Measurements from ENCODE around the gene DPT. TPM values are rescaled to one million over a fixed set of nuclear protein-coding genes. Genes with fewer than 3 reads are reported as not detected.

DPT gene
- total RNA-seq, 1 experiment from 2014 or later: not detected

GRCh38 chr1:168676029-168676812, 52.8 kb downstream of the DPT start:
- TF ChIP-seq EZH2 (IDR thresholded peaks at IDR 0.05; ENCODE audit: low read depth): no peak
- no peak for TF ChIP-seq CTCF (conservative IDR thresholded peaks at IDR 0.05)
- BruUV-seq (replicated peaks): no TSS peak
- Histone ChIP-seq H3K4me1 (replicated peaks; ENCODE audit: insufficient read depth) (no peaks in the 10 kb centered on the region), H3K9me3 (ENCODE audit: insufficient read depth, low read depth) (no peaks in the 10 kb centered on the region), H3K9me2 (ENCODE audit: insufficient read depth) (no peaks in the 10 kb centered on the region), H4K20me1 (ENCODE audit: insufficient read depth) (no peaks in the 10 kb centered on the region), H3K79me2 (ENCODE audit: low read depth) (no peaks in the 10 kb centered on the region), H2AFZ (no peak overlapping the region), H3K4me3 (no peak overlapping the region), H3K36me3 (ENCODE audit: low read depth) (no peaks in the 10 kb centered on the region), H3K4me2 (no peak overlapping the region), H3F3A (ENCODE audit: insufficient read depth, low read depth) (no peaks in the 10 kb centered on the region), H3K27ac (no peak overlapping the region), H3K27me3 (ENCODE audit: insufficient read depth, low read depth) (no peaks in the 10 kb centered on the region)
- ChIA-PET CTCF (no interaction called here), POLR2A (ENCODE audit: unreplicated experiment) (no interaction called here)
- intact Hi-C loops (cut with micrococcal nuclease; ENCODE audit: unreplicated experiment): no loop called here
- DNase-seq: no peak

- POLR2A ChIA-PET (ENCODE audit: unreplicated experiment): no interaction called here
- Histone ChIP-seq H3K4me3 (no peak overlapping the region), H3K4me1 (replicated peaks; ENCODE audit: insufficient read depth) (no peaks in the 10 kb centered on the region), H3K4me2 (no peak overlapping the region), H3K79me2 (ENCODE audit: low read depth) (no peaks in the 10 kb centered on the region), H3K27me3 (ENCODE audit: insufficient read depth, low read depth) (no peaks in the 10 kb centered on the region), H3K36me3 (ENCODE audit: low read depth) (no peaks in the 10 kb centered on the region), H4K20me1 (ENCODE audit: insufficient read depth) (no peaks in the 10 kb centered on the region), H3K9me3 (ENCODE audit: insufficient read depth, low read depth) (no peaks in the 10 kb centered on the region; the same call in 1 of the 2 replicates), H2AFZ (no peak overlapping the region), H3K9me2 (ENCODE audit: insufficient read depth) (no peaks in the 10 kb centered on the region), H3F3A (ENCODE audit: insufficient read depth, low read depth) (no peaks in the 10 kb centered on the region), H3K27ac (no peak overlapping the region)
- no peak for DNase-seq
- intact Hi-C loops (cut with micrococcal nuclease; ENCODE audit: unreplicated experiment): no loop called here
- CTCF ChIA-PET: no interaction called here
- BruUV-seq (replicated peaks): no TSS peak
- no peak for TF ChIP-seq CTCF (conservative IDR thresholded peaks at IDR 0.05)
- no peak for TF ChIP-seq EZH2 (IDR thresholded peaks at IDR 0.05; ENCODE audit: low read depth)
These were observed 54.9 kb downstream of the DPT start for GRCh38 chr1:168673974-168674683.

- Histone ChIP-seq H3K9me3 (ENCODE audit: insufficient read depth, low read depth) (no peaks in the 10 kb centered on the region; the same call in 1 of the 2 replicates), H3F3A (ENCODE audit: insufficient read depth, low read depth) (no peaks in the 10 kb centered on the region), H3K79me2 (ENCODE audit: low read depth) (no peaks in the 10 kb centered on the region), H3K4me3 (no peak overlapping the region), H2AFZ (no peak overlapping the region), H3K9me2 (ENCODE audit: insufficient read depth) (no peaks in the 10 kb centered on the region), H3K4me2 (no peak overlapping the region), H4K20me1 (ENCODE audit: insufficient read depth) (no peaks in the 10 kb centered on the region), H3K27me3 (ENCODE audit: insufficient read depth, low read depth) (no peaks in the 10 kb centered on the region), H3K4me1 (replicated peaks; ENCODE audit: insufficient read depth) (no peaks in the 10 kb centered on the region), H3K27ac (no peak overlapping the region), H3K36me3 (ENCODE audit: low read depth) (no peaks in the 10 kb centered on the region)
- no peak for DNase-seq
- TF ChIP-seq CTCF (conservative IDR thresholded peaks at IDR 0.05): no peak
- no peak for TF ChIP-seq EZH2 (IDR thresholded peaks at IDR 0.05; ENCODE audit: low read depth)
- POLR2A ChIA-PET (ENCODE audit: unreplicated experiment): no interaction called here
- BruUV-seq (replicated peaks): no TSS peak
- intact Hi-C loops (cut with micrococcal nuclease; ENCODE audit: unreplicated experiment): no loop called here
- CTCF ChIA-PET: no interaction called here
These were observed 56.7 kb downstream of the DPT start for GRCh38 chr1:168672278-168672677.
